Measurements from ENCODE around the gene SLC35A3. TPM values are rescaled to one million over a fixed set of nuclear protein-coding genes. Genes with fewer than 3 reads are reported as not detected.

Gene SLC35A3
- total and polyA plus RNA-seq, 9 of the 15 experiments (the other 6 are each of a cell fraction or from before 2014, with no cell fraction given): 3.5 to 21.7 (median 13.2) TPM

GRCh38 chr1:100074604-100075395 lies 105.0 kb downstream of the SLC35A3 start:
- no TSS peak for BruUV-seq (replicated peaks)
- Histone ChIP-seq H3K9me3 (replicated peaks; ENCODE audit: control insufficient read depth, insufficient read depth, low read depth, low read length) (no peaks in the 10 kb centered on the region), H3K9ac (ENCODE audit: insufficient read depth in 1 of 2, low read depth in 2 of 2, low read length in 2 of 2) (no peak overlapping the region), H4K20me1 (replicated peaks; ENCODE audit: control insufficient read depth, insufficient read depth, low read length) (no peaks in the 10 kb centered on the region), H3K36me3 (ENCODE audit: control insufficient read depth, insufficient read depth, low read length) (peaks cover 88% of the 10 kb centered on the region), H2AFZ (ENCODE audit: low read depth, low read length) (no peak overlapping the region), H3K27ac (ENCODE audit: extremely low read depth, low read depth, low read length) (no peak overlapping the region), H3K79me2 (ENCODE audit: control insufficient read depth, insufficient read depth, low read length) (no peaks in the 10 kb centered on the region), H3K27me3 (ENCODE audit: control insufficient read depth in 2 of 2, insufficient read depth in 2 of 2, low read length in 2 of 2) (no peaks in the 10 kb centered on the region), H3K4me3 (no peak overlapping the region), H3K4me2 (ENCODE audit: insufficient read depth, low read length) (no peak overlapping the region), H3K4me1 (replicated peaks in 1 of 2; ENCODE audit: control insufficient read depth in 2 of 2, insufficient read depth in 2 of 2, low read length in 2 of 2) (no peaks in the 10 kb centered on the region), H3K9me1 (ENCODE audit: control insufficient read depth, insufficient read depth, low read length) (no peaks in the 10 kb centered on the region)
- ChIA-PET POLR2A (interaction anchor here (0.6 to 1.9 kb wide), 3 partner anchors 11 to 578 kb away, joined by 3 to 5 read pairs (median 5); no protein-coding TSS in a partner anchor), CTCF (ENCODE audit: low intra/inter-chr PET ratio) (no interaction called here)
- DNase-seq (ENCODE audit: extremely low read depth in 1 of 4, low spot score in 3 of 4): no peak
- in situ Hi-C loops (cut with MboI): no loop called here
- no peak for FAIRE-seq
- intact Hi-C loops (cut with micrococcal nuclease): no loop called here
- no peak for ATAC-seq
- WGBS (ENCODE audit: insufficient coverage, low coverage, missing lambda C conversion rate): 96% methylated on average over 7 of the region's 11 CpGs
- TF ChIP-seq CBX8 (IDR thresholded peaks at IDR 0.05; ENCODE audit: borderline replicate concordance, extremely low read depth, low read depth, low read length, poor library complexity, severe bottlenecking) (no peak), MGA (IDR thresholded peaks at IDR 0.05) (no peak), MXD1 (CRISPR knock-in tag; IDR thresholded peaks at IDR 0.05; ENCODE audit: borderline replicate concordance, poor library complexity, severe bottlenecking) (no peak), ZNF121 (CRISPR knock-in tag; conservative IDR thresholded peaks at IDR 0.05) (no peak), NUFIP1 (IDR thresholded peaks at IDR 0.05; ENCODE audit: partially characterized antibody) (no peak), NFIC (IDR thresholded peaks at IDR 0.05) (peak; percentile 61), HNRNPLL (IDR thresholded peaks at IDR 0.05; ENCODE audit: low read depth, low read length, poor library complexity, severe bottlenecking) (no peak)
